ENCODE results near the gene GRM7.

Gene GRM7

GRCh38 chr3:7576506-7576905 is 715.6 kb downstream of the GRM7 start:
- no peak for DNase-seq (ENCODE audit: low read depth in 2 of 2)

- DNase-seq (ENCODE audit: low read depth in 2 of 2) = no peak
Observed at GRCh38 chr3:7577513-7577912, 716.6 kb downstream of the GRM7 start.

GRCh38 chr3:7581831-7582230 is 720.9 kb downstream of the GRM7 start:
- no peak for DNase-seq (ENCODE audit: low read depth in 2 of 2)

GRCh38 chr3:7585052-7585451 is 724.1 kb downstream of the GRM7 start:
- no peak for DNase-seq (ENCODE audit: low read depth in 2 of 2)

GRCh38 chr3:7588236-7588635 is 727.3 kb downstream of the GRM7 start:
- DNase-seq (ENCODE audit: low read depth in 2 of 2) = no peak

- no peak for DNase-seq (ENCODE audit: low read depth in 2 of 2)
Observed at GRCh38 chr3:7589526-7589925, 728.6 kb downstream of the GRM7 start.

- no peak for DNase-seq (ENCODE audit: low read depth in 2 of 2)
Observed at GRCh38 chr3:7602297-7602696, 741.4 kb downstream of the GRM7 start.

- no peak for DNase-seq (ENCODE audit: low read depth in 2 of 2)
Observed at GRCh38 chr3:7607083-7607482, 746.2 kb downstream of the GRM7 start.

GRCh38 chr3:7607676-7608075 is 746.8 kb downstream of the GRM7 start:
- no peak for DNase-seq (ENCODE audit: low read depth in 2 of 2)

- DNase-seq (ENCODE audit: low read depth in 2 of 2) = no peak
Observed at GRCh38 chr3:7610634-7611033, 749.7 kb downstream of the GRM7 start.

GRCh38 chr3:7615043-7615442 is 754.1 kb downstream of the GRM7 start:
- no peak for DNase-seq (ENCODE audit: low read depth in 2 of 2)

- no peak for DNase-seq (ENCODE audit: low read depth in 2 of 2)
Observed at GRCh38 chr3:7618606-7619005, 757.7 kb downstream of the GRM7 start.

GRCh38 chr3:7620401-7620800 is 759.5 kb downstream of the GRM7 start:
- DNase-seq (ENCODE audit: low read depth in 2 of 2) = no peak

GRCh38 chr3:7621046-7621630 is 760.2 kb downstream of the GRM7 start:
- DNase-seq (ENCODE audit: low read depth in 2 of 2) = no peak

- no peak for DNase-seq (ENCODE audit: low read depth in 2 of 2)
Observed at GRCh38 chr3:7621651-7622050, 760.7 kb downstream of the GRM7 start.

- no peak for DNase-seq (ENCODE audit: low read depth in 2 of 2)
Observed at GRCh38 chr3:7625021-7625420, 764.1 kb downstream of the GRM7 start.

- no peak for DNase-seq (ENCODE audit: low read depth in 2 of 2)
Observed at GRCh38 chr3:7630351-7630911, 769.5 kb downstream of the GRM7 start.

GRCh38 chr3:7630925-7631324 is 770.0 kb downstream of the GRM7 start:
- no peak for DNase-seq (ENCODE audit: low read depth in 2 of 2)

GRCh38 chr3:7632305-7632704 is 771.4 kb downstream of the GRM7 start:
- DNase-seq (ENCODE audit: low read depth in 2 of 2) = no peak

- DNase-seq (ENCODE audit: low read depth in 2 of 2) = no peak
Observed at GRCh38 chr3:7637694-7638093, 776.8 kb downstream of the GRM7 start.

- DNase-seq (ENCODE audit: low read depth in 2 of 2) = no peak
Observed at GRCh38 chr3:7638103-7638502, 777.2 kb downstream of the GRM7 start.

- DNase-seq (ENCODE audit: low read depth in 2 of 2) = no peak
Observed at GRCh38 chr3:7640787-7641186, 779.9 kb downstream of the GRM7 start.

GRCh38 chr3:7646851-7647250 is 785.9 kb downstream of the GRM7 start:
- no peak for DNase-seq (ENCODE audit: low read depth in 2 of 2)

- no peak for DNase-seq (ENCODE audit: low read depth in 2 of 2)
Observed at GRCh38 chr3:7650466-7650865, 789.6 kb downstream of the GRM7 start.

Data from stimulated activated CD4-positive, alpha-beta T cell treated with anti-CD3 and anti-CD28 coated beads, Interleukin-12 subunit alpha, Interleukin-12 subunit beta, amount 100 ng/mL, for 24 hours (primary cell).